HCT116 (cell line): ENCODE results near the gene GDPD5.

ENCODE experiments used
- ATF3 ChIP-seq: IDR thresholded peaks from 2 replicates; pipeline ENCODE4 v1.6.1; 2012
- CEBPB ChIP-seq: IDR thresholded peaks from 2 replicates; pipeline ENCODE4 v1.6.1; 2012; ENCODE audit warnings: low read depth
- CTCF ChIP-seq, 3 experiments: fragments of 200-600 bp in 1 of 3; sonication (generic) in 1 of 3; IDR thresholded peaks in 2 of 3; conservative IDR thresholded peaks in 1 of 3; 2 replicates each; pipeline ENCODE4 v1.5.1; 2012 to 2017; ENCODE audit warnings: low read depth in 2 of 3, low read length in 2 of 3, antibody characterized with exemption in 1 of 3, borderline replicate concordance in 1 of 3, control low read depth in 1 of 3, mild to moderate bottlenecking in 1 of 3, mixed read lengths in 1 of 3, mixed run types in 1 of 3, moderate library complexity in 1 of 3; ENCODE audit not compliant: insufficient read depth in 1 of 3
- EGR1 ChIP-seq: IDR thresholded peaks from 2 replicates; pipeline ENCODE4 v1.6.1; 2012; ENCODE audit warnings: low read depth
- EZH2 ChIP-seq: fragments of 200-600 bp; sonication (generic); IDR thresholded peaks from 2 replicates; pipeline ENCODE4 v1.6.1; 2017; ENCODE audit warnings: antibody characterized with exemption, mixed run types
- EZH2phosphoT487 ChIP-seq: fragments of 200-600 bp; IDR thresholded peaks from 2 replicates; pipeline ENCODE4 v1.6.1; 2018; ENCODE audit warnings: antibody characterized with exemption, borderline replicate concordance
- POLR2A ChIP-seq: IDR thresholded peaks from 2 replicates; pipeline ENCODE4 v1.7.0; 2011; ENCODE audit warnings: borderline replicate concordance; ENCODE audit not compliant: insufficient read depth, insufficient read length; ENCODE audit errors: extremely low read depth
- POLR2AphosphoS5 ChIP-seq: IDR thresholded peaks from 2 replicates; pipeline ENCODE4 v1.6.1; 2011; ENCODE audit warnings: mild to moderate bottlenecking, low read depth, low read length, moderate library complexity
- RAD21 ChIP-seq: IDR thresholded peaks from 2 replicates; pipeline ENCODE4 v1.6.1; 2012; ENCODE audit warnings: low read depth, mild to moderate bottlenecking
- REST ChIP-seq: IDR thresholded peaks from 2 replicates; pipeline ENCODE4 v1.6.1; 2012; ENCODE audit warnings: low read depth
- YY1 ChIP-seq: IDR thresholded peaks from 2 replicates; pipeline ENCODE4 v1.6.1; 2011; ENCODE audit warnings: low read length, low read depth, moderate library complexity, mild to moderate bottlenecking; ENCODE audit not compliant: insufficient replicate concordance; ENCODE audit errors: extremely low read depth
- ZNF274 ChIP-seq: fragments of 200-500 bp; sonication (Bioruptor generic); IDR thresholded peaks from 2 replicates; pipeline ENCODE4 v1.6.1; 2014; ENCODE audit warnings: mild to moderate bottlenecking, low read depth, low read length, inconsistent platforms

GRCh38 chr11:75470476-75471080, 55.2 kb downstream of the GDPD5 start:
- no peak for TF ChIP-seq CTCF (IDR thresholded peaks at IDR 0.05 in 2 of 3, conservative IDR thresholded peaks at IDR 0.05 in 1 of 3; ENCODE audit: borderline replicate concordance in 1 of 3, insufficient read depth in 1 of 3, low read depth in 2 of 3, low read length in 2 of 3)
- no peak for TF ChIP-seq EGR1
- TF ChIP-seq ZNF274: no peak
- TF ChIP-seq RAD21: no peak
- no peak for TF ChIP-seq POLR2AphosphoS5
- no peak for TF ChIP-seq EZH2phosphoT487
- no peak for TF ChIP-seq ATF3
- TF ChIP-seq POLR2A: no peak
- TF ChIP-seq REST: no peak
- TF ChIP-seq EZH2: no peak
- TF ChIP-seq CEBPB: no peak
- no peak for TF ChIP-seq YY1
